Pulmonary artery endothelial cell (primary cell): ENCODE measurements around the gene HOXD8. TPM values are rescaled to one million over a fixed set of nuclear protein-coding genes. Genes with fewer than 3 reads are reported as not detected.

Experiments
- DNase-seq: peaks from one replicate; pipeline ENCODE4 v3.0.0-alpha.2; 2011; ENCODE audit warnings: low read depth, low spot score
- total RNA-seq: library from RNA; depleted of rRNA; stranded (reverse); fragments of >200 nt; gene quantifications from 2 replicates; pipeline ENCODE4 v1.2.3, GENCODE V29; 2014

Gene HOXD8
- total RNA-seq, 1 donor from 2014 or later = not detected

DNA sequence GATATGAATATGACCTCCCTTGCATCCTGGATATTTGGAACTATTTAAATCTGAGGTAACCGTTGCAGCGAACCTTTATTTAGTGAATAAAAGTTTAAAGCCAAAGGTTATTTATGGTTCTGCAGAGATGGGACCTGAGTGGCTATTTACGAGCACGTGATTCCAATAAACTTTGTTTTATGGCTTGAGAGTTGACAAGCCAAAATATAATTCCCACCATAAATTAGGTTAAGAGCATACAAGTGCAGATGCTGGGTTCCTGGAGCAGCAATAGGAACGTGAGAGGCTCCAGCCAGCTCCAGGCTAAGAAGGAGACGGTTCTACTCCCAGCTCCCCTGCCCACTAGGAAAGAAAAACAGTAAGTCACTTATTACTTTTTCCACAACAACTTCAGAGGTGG is 16.6 kb downstream of the HOXD8 start:
- no peak for DNase-seq

DNA sequence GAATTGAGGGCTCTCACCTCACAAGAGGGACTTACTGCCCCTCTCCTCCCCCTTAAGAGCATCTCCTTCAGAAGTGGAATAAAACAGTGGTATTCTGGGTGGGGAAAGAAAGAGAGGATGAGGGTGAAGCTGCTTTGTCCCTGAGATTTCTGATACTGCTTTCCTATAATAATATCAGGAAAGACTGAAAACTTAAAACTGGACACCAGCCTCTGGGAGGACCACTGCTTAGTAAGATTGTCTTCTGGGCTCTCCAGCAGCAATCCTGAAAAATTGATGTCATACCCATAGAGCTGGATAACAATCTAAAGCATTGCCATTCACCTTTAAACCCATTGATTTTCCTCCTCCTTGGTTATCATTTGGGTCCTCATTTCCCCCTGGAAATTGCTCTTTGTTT is 17.1 kb downstream of the HOXD8 start:
- no peak for DNase-seq

DNA sequence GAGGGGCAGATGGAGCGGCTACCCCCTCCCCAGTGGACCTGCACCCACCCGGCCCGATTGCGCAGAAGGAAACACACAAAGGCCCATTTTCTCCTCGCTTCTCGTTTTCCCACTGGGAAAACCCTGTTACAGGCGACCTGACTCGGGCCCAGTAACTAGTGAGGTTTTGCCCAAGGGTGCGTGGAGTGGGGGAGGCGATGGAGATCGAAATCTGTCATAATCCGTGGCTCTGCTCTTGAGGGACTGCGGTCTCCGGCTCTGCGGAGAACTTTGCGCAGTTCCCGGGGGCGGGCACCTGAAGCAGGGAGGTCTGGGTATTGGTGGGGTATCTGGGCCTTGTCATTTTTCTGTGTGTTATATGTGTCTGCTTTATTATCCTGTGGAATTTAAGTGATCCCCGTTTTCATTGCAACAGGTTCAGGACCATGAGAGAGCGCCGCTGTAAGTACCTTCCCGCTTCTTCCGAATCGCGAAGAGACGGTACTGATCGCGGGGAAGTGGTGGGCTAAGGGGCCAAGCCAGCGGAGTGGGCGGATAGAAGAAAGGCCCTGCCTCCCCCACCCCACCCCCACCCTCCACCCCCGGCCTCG is 17.8 kb downstream of the HOXD8 start:
- no peak for DNase-seq

DNA sequence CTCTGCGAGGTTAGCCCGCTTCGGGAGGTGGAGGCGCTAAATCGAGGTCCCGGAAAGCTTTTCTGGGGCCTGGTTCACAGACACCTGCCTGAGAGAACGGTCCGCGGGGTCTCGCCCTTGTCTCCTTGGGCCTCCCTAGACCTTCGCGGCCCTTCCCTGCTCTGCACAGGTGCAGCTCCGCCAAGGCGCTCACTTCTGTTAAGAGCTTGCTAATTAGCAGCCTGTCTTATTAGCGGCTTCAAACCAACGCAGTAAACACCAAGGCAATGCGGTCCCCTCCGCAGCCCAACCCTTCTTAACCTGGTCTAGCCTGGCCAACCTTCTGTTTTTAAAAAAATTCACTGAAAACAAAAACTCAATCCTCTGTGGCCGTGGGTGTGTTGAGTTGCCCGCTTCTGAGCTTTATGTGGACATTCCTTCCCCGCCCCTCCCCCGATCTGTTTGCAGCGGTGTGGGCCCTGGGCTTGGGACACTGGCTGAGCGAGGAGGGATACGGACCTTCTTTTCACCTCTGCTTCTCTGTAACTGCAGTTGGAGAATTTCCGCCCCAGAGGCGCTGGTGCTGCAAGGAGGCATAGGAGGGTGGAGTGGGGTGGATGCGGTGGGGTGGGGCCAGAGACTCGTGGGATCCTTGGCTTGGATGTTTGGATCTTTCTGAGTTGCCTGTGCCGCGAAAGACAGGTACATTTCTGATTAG is 18.4 kb downstream of the HOXD8 start:
- DNase-seq = no peak

DNA sequence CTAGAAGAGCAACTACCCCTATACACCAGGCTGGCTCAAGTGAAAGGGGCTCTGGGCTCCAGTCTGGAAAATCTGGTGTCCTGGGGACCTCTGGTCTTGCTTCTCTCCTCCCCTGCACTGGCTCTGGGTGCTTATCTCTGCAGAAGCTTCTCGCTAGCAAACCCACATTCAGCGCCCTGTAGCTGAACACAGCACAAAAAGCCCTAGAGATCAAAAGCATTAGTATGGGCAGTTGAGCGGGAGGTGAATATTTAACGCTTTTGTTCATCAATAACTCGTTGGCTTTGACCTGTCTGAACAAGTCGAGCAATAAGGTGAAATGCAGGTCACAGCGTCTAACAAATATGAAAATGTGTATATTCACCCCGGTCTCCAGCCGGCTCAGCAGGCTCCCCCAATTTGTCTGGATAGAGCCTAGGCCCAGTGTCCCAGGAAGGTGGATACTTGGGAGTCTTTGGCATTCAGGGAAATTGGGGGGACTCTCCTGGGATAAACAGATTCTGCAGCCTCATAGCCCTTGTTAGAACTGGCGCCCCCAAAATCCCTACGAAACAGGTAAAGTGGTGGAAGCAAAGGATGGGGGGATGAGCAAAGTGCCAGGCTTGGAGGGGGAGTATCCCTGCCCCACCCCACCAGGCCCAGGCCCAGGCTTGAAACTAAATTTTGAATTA is 19.4 kb downstream of the HOXD8 start:
- DNase-seq = no peak

DNA sequence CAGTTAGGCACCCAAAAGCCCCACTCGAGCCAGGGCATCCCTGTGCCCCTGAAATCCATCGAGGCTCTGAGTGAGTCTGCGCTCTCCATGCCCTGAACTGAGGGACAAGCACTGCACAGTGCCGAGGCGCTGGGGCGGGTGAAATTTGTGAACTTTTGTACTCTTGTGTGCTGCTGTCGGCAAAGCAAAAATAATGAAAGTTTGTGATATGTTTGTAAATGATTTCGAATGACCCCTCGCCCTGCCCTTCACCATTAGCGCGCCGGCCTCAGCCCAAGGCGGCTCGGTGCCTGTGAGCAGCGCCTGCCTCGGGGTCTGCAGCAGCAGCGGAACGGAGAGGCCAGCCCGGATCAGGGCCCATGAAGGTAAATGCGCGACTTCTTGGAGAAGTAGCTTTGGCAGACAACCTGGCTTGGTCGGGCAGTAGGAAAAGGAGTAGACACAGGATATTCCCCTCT is 20.0 kb downstream of the HOXD8 start:
- no peak for DNase-seq

DNA sequence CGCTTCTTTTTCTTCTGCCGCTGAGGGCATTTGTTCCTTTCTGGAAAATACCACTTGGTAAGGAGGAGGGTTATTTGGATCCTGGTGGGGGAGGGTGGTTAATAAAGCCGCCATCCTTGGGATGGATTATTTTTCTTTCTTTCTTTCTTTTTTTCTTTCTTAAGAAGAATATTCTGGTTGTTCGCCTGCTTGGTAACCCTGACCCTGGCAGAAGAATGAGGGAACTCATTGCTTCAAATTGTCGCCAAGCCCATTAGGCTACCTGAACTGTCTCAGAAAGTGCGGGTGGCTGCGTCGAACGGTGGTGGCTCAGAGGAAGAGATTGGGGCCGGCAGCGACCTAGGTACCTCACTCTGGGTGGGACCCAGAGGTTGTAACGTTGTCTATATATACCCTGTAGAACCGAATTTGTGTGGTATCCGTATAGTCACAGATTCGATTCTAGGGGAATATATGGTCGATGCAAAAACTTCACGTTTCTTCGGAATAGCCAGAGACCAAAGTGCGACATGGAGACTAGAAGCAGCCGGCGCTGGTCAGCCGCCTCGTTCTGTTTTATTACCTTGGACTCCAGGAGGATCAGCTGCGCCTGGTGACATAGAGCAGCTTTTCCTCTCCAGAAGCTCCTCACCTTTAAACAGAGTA is 20.6 kb downstream of the HOXD8 start:
- DNase-seq = no peak

DNA sequence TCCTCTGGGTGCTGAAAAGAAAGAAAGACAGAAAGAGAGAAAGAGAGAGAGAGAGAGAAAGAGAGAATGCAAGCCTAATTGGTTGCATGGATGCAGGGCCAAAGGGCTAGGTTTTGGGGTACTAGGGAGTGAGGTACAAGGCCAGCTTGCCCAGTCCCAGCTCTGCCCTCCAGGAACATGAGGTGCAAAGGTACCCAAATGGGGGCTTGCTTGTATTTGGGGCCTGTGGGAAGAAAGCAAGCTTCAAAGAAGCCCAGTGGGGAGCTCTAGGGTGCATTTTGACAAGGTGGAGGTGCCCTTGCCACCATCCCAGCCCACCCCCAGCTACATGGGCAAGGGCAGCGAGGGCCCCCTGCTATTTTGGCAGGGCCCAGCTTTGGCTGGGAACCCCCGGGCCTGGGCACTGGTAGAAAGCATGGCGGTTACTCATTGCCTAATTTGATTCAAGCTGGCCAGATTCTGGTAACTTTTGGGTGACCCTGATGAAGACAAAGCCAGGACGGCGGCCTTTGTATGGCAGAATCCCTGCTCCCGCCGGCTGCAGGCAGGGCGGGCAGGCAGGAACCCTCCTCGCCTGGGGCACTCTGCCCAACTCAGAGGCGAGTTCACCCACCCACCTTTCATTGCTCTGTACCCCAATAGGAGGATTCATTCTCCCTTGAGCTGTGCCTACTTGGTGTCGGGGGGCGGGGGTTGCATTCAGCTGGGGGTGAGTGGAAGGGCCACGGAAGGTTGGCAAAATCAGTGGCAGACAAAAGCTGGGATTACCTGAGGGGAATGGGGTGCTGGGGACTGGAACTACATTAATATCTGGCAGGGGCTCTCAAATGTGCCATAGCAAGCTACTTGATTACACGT is 21.3 kb downstream of the HOXD8 start:
- no peak for DNase-seq

DNA sequence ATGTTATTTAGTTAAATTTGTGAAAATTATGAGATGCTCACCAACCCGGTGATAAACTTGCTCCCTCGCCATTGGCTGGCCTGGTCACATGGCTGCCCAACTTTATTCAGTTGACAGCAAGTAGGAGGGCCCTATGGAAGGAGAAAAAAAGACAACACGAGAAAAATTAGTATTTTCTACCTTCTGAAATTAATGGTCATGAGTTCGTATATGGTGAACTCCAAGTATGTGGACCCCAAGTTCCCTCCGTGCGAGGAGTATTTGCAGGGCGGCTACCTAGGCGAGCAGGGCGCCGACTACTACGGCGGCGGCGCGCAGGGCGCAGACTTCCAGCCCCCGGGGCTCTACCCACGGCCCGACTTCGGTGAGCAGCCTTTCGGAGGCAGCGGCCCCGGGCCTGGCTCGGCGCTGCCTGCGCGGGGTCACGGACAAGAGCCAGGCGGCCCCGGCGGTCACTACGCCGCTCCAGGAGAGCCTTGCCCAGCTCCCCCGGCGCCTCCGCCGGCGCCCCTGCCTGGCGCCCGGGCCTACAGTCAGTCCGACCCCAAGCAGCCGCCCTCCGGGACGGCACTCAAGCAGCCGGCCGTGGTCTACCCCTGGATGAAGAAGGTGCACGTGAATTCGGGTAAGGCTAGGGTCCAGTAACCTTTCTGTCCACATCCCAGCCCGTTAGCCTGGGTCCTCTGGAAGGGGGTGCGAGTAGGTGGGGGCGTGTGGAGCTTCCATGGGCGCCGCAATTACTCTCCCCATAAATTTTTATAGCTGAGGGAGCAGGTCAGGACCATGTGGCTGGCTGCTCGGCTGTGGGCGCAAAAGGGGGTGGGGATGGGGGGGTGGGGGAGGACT is 22.2 kb downstream of the HOXD8 start, which contains the start of gene HOXD4:
Gene HOXD4 (plus strand): TSS at position 109 of the 846 bp plus-strand sequence. CDS start 84 bp downstream, at position 193.
- no peak for DNase-seq

DNA sequence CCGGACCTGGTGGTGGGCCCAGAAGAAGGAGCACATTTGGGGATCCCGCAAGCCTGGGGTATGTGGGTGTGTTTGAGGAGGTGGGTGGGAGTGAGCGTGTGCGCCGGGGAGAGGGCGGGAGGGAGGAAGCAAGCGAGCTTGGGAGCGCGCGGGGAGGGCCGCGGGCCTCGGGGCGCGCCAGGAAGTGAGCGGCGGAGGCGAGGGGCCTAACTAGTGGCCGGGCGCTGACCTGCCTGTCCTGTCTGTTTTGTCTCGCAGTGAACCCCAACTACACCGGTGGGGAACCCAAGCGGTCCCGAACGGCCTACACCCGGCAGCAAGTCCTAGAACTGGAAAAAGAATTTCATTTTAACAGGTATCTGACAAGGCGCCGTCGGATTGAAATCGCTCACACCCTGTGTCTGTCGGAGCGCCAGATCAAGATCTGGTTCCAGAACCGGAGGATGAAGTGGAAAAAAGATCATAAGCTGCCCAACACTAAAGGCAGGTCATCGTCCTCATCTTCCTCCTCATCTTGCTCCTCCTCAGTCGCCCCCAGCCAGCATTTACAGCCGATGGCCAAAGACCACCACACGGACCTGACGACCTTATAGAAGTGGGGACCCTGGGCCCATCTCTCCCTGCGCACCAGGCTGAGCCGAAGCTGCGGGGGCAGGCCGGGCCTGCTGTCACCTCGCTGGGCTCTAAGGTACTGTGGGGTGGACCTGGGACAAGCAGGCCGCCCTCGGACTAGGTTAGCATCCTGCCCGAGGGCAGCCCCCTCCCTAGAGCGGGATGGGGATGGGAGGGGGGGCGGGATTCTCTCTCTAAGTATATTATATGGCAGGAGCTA is 23.1 kb downstream of the HOXD8 start:
- no peak for DNase-seq

DNA sequence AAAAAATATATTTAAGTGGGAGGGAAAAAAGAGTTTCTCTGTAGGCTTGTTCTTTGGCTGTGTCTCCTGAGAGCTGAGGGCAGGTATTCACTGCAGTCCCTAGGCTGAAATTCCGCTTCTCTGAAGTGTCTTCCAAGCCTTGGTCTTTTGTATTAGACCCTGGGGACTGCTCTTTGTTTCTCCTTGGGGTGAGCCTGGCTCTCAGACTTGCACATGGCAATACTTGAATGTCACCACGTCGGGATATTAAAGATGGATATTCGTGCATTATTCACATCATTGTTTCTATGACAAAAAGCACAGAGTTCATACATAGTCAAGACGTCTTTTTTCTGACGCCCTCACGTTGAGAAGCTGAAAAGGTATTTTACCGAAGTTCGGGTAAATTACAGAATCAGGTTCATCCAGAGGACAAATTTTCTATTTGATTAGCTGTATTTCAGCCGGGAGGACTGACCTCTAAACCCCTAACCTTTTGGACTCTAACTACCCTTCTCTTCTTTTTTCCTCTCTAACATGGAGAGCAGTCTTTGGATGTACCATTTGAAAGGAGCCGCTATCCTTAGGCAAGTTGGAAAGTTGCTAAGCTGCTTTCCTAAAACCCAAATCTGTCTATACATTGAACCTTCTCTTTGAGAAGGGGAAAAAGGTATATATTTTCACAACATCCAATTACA is 25.2 kb downstream of the HOXD8 start:
- no peak for DNase-seq

DNA sequence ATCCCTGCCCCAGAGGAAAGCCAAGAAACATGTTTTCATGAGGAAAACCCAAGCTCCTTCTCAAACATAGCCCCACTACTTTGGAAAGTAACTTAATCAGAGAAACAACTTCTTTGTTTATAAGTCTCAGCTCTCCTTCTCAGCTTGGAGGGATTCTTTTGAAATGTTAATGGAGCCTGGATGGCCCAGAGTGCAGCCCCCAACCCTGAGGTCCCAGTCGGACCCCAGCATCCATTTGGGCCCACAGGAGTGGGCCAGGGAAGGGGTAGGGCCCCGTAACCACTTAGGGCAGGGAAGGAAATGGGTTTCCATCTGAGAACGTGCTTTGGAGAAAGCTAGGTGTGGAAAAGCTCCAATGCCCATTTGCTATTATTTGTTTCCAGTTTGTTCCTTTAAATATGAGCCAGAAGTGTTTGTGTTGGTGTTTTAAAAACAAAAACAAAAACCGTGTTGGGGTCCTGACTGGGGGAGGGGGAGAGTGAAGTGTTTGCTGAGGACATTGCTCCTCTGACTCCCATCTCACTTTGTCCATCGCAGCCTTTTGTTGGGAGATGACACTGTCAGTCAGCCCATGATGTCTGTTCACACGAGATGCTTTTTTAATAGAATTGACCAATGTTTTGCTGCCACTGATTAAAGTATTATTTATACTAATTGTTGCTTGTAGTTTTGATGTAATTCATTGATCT is 26.0 kb downstream of the HOXD8 start:
- no peak for DNase-seq

DNA sequence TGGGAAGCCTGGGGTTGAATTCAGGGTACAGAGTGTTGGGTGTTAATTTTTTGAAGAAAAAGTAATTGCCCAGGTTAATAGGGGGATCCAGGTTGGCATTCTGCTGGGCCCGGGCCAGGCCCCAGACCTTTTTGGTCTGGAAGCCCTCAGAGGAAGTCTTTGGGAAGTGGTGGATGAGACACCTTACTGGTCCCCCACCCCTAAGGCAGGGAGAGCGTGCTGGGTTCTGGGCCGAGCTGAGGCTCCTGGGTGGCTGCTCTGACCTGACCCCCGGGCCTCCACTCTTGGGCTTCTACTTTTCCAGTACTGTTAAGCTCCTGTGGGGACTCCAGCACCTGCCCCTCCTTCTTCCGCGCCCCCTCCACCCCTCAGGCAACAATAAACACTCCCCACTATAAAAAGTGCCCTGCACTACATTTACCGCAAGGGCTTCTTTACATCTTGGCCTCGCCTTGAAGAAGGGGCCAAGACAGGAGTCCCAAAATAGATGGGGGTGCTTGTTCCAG is 26.8 kb downstream of the HOXD8 start:
- DNase-seq = no peak

DNA sequence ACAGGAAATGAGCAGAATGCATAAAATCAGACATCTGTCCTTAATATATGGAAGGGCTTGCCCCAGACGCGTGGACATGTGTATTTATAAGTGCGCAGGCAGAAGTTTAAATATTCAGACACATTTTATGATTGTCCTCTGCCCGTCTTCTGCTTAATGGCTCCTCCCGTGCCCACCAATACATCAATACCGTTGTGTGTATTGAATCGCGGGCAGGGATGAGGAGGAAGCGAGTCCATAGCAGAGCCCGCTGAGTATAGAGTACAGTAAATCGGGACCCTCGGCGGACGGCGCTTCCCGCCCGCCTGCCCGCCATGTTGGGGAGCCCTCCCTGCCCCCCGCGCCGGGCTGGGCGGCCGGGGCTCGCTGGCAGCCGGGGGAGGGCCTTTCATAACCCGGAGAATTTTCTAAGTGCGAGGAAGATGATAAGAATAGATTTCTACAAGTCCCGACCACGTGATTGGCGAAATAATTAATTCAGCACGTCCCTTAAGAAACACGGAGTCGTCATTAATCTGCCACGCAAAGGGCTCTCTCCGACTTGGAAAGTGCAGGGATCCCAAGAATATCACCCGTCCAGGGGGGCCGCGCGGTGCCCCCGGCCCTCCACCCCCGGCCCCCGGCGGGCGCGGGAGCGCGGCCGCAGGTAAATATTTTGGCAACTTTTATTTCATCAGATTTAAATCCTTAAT is 27.4 kb downstream of the HOXD8 start, which contains the start of gene HOXD3:
Gene HOXD3 (plus strand): TSS at position 501 of the 692 bp plus-strand sequence. CDS start 11,808 bp downstream, outside the sequence.
- DNase-seq = no peak

DNA sequence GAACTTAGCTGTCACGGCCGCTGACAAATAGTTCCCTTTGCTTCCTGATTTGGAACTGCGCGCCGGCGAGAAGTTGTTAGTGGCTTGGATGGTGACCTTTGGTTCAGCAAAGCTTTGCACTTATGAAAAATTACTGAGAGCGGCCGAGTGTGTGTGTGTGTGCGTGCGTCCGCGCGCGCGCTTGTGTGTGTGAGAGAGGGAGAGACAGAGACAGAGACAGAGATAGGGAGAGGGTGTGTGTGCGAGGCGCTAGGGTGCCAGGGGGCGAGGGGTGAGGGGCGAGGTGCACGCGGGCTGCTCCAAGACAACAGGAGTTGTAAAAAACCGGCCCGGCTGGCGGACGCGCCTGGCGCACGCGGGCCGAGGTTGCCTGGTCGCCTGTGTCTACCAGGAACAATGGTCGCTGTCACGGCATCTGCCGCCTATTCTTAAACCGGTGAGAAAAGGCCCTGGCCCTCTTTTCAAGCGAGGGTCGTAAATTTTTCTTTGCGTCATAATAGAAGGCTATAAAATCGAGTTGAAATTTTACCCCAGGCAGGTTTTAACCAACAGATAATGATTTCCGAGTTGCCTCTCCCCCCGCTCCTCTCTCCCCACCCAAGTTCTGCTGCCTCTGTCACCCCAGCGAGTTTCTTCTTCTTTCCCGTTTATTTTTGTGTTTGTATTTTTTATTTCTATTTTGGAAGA is 28.1 kb downstream of the HOXD8 start:
- no peak for DNase-seq

DNA sequence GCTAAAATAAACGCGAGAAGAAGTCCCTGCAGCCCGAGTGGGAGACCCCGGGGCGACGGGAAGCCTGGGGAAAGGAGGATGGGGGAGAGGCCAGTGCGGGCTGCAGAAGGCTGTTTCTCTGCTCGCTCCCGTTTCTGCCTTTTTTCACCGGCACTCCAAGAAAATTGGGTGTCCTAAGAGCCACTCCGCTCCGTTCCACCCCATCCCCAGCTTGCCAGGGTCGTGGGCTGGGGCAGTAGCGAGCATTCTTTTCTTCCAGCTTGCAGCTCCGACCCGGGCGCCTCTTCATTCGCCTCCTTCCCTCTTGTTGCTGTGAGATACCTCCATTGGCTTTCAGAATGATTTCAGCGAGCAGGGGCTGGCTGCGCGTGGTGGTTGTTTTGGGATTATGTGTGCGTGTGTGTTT is 28.7 kb downstream of the HOXD8 start:
- no peak for DNase-seq
